T-helper 17 cell (primary cell): ENCODE data around the gene PPARD. TPM values are rescaled to one million over a fixed set of nuclear protein-coding genes. Genes with fewer than 3 reads are reported as not detected.

ENCODE experiments used
- ATAC-seq: fragments of 150-1000 bp; cut with Tn5 transposase; 2 replicates; pipeline ENCODE4 v1.10.0; 2021; ENCODE audit warnings: mild to moderate bottlenecking, moderate library complexity
- DNase-seq, 3 donors: peaks; one replicate each; pipeline versions ENCODE4 v3.0.0 to v3.0.0-alpha.2; 2020 to 2021
- H3K9me3 ChIP-seq: one replicate; pipeline ENCODE4 v1.7.0; 2013; ENCODE audit warnings: low read length, mild to moderate bottlenecking; ENCODE audit not compliant: control insufficient read depth, poor library complexity, severe bottlenecking
- H3K27ac Mint-ChIP-seq: one replicate; pipeline ENCODE4 v1.8.0; 2022; ENCODE audit warnings: mild to moderate bottlenecking, moderate library complexity, mixed read lengths
- H3K27me3 Mint-ChIP-seq: one replicate; pipeline ENCODE4 v1.8.0; 2022; ENCODE audit warnings: mixed read lengths
- H3K36me3 Mint-ChIP-seq: one replicate; pipeline ENCODE4 v1.8.0; 2022; ENCODE audit warnings: low read depth, mixed read lengths
- H3K4me1 Mint-ChIP-seq: one replicate; pipeline ENCODE4 v1.8.0; 2022; ENCODE audit warnings: mild to moderate bottlenecking, mixed read lengths
- H3K4me3 Mint-ChIP-seq: one replicate; pipeline ENCODE4 v1.8.0; 2022; ENCODE audit warnings: mild to moderate bottlenecking, moderate library complexity, mixed read lengths
- total RNA-seq, 4 donors: library from RNA in 2 of 4; stranded (reverse) in 2 of 4; gene quantifications; one replicate each; pipeline ENCODE4 v1.2.3 and lab custom pipeline; 2022 to 2026

PPARD gene
- total RNA-seq, 2 donors from 2014 or later, result 25.0 to 29.9 TPM

- Mint-ChIP-seq H3K27ac (no peak overlapping the region), H3K36me3 (peaks cover 2% of the 10 kb centered on the region), H3K4me3 (no peak overlapping the region), H3K27me3 (no peaks in the 10 kb centered on the region), H3K4me1 (peaks cover 19% of the 10 kb centered on the region)
- no peak for ATAC-seq
- H3K9me3 ChIP-seq, result no peaks in the 10 kb centered on the region
- DNase-seq, result no peak
Measured at GRCh38 chr6:35474942-35475570, 132.7 kb downstream of the PPARD start.

- DNase-seq (no peak), ATAC-seq (no peak)
- Mint-ChIP-seq H3K27me3 (no peaks in the 10 kb centered on the region), H3K27ac (no peak overlapping the region), H3K4me3 (no peak overlapping the region), H3K4me1 (peaks cover 14% of the 10 kb centered on the region), H3K36me3 (peaks cover 2% of the 10 kb centered on the region)
- H3K9me3 ChIP-seq, result no peaks in the 10 kb centered on the region
Measured at GRCh38 chr6:35475573-35475972, 133.2 kb downstream of the PPARD start.

- DNase-seq, result no peak
- Mint-ChIP-seq H3K4me3 (no peak overlapping the region), H3K27ac (no peak overlapping the region), H3K36me3 (no peaks in the 10 kb centered on the region), H3K4me1 (peaks cover 12% of the 10 kb centered on the region), H3K27me3 (no peaks in the 10 kb centered on the region)
- H3K9me3 ChIP-seq, result no peaks in the 10 kb centered on the region
- ATAC-seq, result no peak
Measured at GRCh38 chr6:35476004-35476403, 133.6 kb downstream of the PPARD start.

GRCh38 chr6:35477028-35477427, 134.7 kb downstream of the PPARD start:
- Mint-ChIP-seq H3K36me3 (no peaks in the 10 kb centered on the region), H3K27ac (no peak overlapping the region), H3K27me3 (no peaks in the 10 kb centered on the region), H3K4me1 (peaks cover 9% of the 10 kb centered on the region), H3K4me3 (no peak overlapping the region)
- ATAC-seq (no peak), DNase-seq (no peak)
- no peaks in the 10 kb centered on the region for H3K9me3 ChIP-seq

Other genes starting within 250 kb of the PPARD start
- gene TCP11, start 201.2 kb upstream of the PPARD start, total RNA-seq, result not detected
- gene SCUBE3, start 128.6 kb upstream of the PPARD start, total RNA-seq, result not detected
- gene ZNF76, start 82.8 kb upstream of the PPARD start, total RNA-seq, result 10 to 100 TPM; 50.0 to 60.8 TPM
- 100 to 1,000 TPM; 193 to 206 TPM for gene DEF6, start 44.7 kb upstream of the PPARD start, total RNA-seq
- 1 to 10 TPM; 3.7 to 4.5 TPM for gene FANCE, start 109.8 kb downstream of the PPARD start, total RNA-seq
- gene RPL10A, start 125.8 kb downstream of the PPARD start, total RNA-seq, result 1,000 to 10,000 TPM; 2,096 to 2,128 TPM
- under 1 TPM in 1 of 2 donors, not detected in 1; 0.12 TPM for gene TEAD3, start 154.5 kb downstream of the PPARD start, total RNA-seq
- gene TULP1, start 170.3 kb downstream of the PPARD start, total RNA-seq, result not detected